ENCODE measurements around the gene KIAA1217.

KIAA1217 gene

GRCh38 chr10:24382596-24382978 is 173.6 kb downstream of the KIAA1217 start:
- DNase-seq (ENCODE audit: low spot score) = no peak
- H3K4me3 ChIP-seq = no peak overlapping the region
- TF ChIP-seq CTCF (IDR thresholded peaks at IDR 0.05) = no peak
- no peak overlapping the region for H3K27ac ChIP-seq

- no peak for TF ChIP-seq CTCF (IDR thresholded peaks at IDR 0.05)
- no peak for DNase-seq (ENCODE audit: low spot score)
- Histone ChIP-seq H3K4me3 (peak overlapping the region; percentile 40), H3K27ac (peak overlapping the region; percentile 25 to 82)
Observed at GRCh38 chr10:24382979-24383663, 174.2 kb downstream of the KIAA1217 start.

DNA sequence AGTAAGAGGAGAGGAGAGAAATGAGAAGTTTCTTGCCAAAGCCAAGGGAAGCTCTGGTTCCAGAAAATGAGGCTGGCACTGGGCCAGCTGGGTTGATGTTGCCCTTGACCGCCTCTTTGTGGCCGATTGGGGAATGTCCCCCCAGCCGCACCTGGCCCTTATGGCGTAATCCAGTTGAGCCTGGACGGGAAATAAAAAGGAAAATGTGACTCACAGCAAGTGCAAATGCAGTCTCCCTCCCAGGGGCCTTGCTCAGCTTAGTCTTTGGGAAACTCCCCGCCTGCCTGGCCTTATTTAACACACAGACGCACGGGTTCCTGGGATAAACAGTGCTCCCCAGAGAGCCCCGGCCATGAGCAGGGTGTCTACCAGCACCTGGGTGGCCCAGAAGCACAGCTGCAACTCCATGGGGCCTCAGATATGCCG is 174.8 kb downstream of the KIAA1217 start:
- Histone ChIP-seq H3K27ac (peak overlapping the region; percentile 66 to 82), H3K4me3 (peak overlapping the region; percentile 40)
- peak; percentile 93 for DNase-seq (ENCODE audit: low spot score)
- TF ChIP-seq CTCF (IDR thresholded peaks at IDR 0.05) = no peak

GRCh38 chr10:24384954-24385353 is 176.0 kb downstream of the KIAA1217 start:
- H3K27ac ChIP-seq = peak overlapping the region in 1 of 2 donors; percentile 82
- H3K4me3 ChIP-seq = no peak overlapping the region
- no peak for DNase-seq (ENCODE audit: low spot score)
- TF ChIP-seq CTCF (IDR thresholded peaks at IDR 0.05) = no peak

GRCh38 chr10:24385776-24386175 is 176.8 kb downstream of the KIAA1217 start:
- Histone ChIP-seq H3K27ac (no peak overlapping the region), H3K4me3 (no peak overlapping the region)
- no peak for TF ChIP-seq CTCF (IDR thresholded peaks at IDR 0.05)
- no peak for DNase-seq (ENCODE audit: low spot score)

- no peak for TF ChIP-seq CTCF (IDR thresholded peaks at IDR 0.05)
- Histone ChIP-seq H3K27ac (no peak overlapping the region), H3K4me3 (no peak overlapping the region)
- DNase-seq (ENCODE audit: low spot score) = no peak
Observed at GRCh38 chr10:24390146-24390700, 181.3 kb downstream of the KIAA1217 start.

GRCh38 chr10:24390746-24391145 is 181.8 kb downstream of the KIAA1217 start:
- Histone ChIP-seq H3K27ac (no peak overlapping the region), H3K4me3 (no peak overlapping the region)
- no peak for TF ChIP-seq CTCF (IDR thresholded peaks at IDR 0.05)
- DNase-seq (ENCODE audit: low spot score) = no peak
